Esophagus squamous epithelium (tissue), 4 donors: ENCODE data around the gene COG2.

Experiments used
- CTCF ChIP-seq, 6 experiments: fragments of 450-650 bp in 4 of 6; fragments of 200-600 bp in 2 of 6; sonication (generic) in 2 of 6; IDR thresholded peaks; one replicate each; pipeline ENCODE4 v1.5.1; 2016 to 2019; ENCODE audit warnings: antibody characterized with exemption in 6 of 6, mild to moderate bottlenecking in 4 of 6, moderate library complexity in 4 of 6
- POLR2A ChIP-seq, 4 donors: fragments of 450-650 bp; IDR thresholded peaks; one replicate each; pipeline ENCODE4 v1.6.1; 2017; ENCODE audit warnings: antibody characterized with exemption in 4 of 4, mild to moderate bottlenecking in 4 of 4, moderate library complexity in 3 of 4

DNA sequence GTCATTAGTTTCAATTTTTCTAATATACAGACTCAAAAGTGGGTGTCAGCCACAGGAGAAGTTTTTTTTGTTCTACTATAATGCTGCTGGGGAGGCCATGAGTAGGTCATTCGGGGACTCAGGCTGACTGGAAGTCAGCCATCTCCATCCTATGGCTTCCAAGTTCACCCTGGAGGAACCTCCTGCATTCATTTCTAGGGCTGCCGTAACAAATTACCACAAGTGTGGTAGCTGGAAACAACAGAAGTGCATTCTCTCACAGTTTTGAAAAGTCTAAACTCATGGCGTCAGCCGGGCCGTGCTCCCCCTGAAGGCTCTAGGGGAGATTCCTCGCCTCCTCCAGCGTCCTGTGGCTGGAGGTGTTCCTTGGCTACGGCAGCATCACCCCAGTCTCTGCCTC lies 53.9 kb downstream of the COG2 start:
- TF ChIP-seq POLR2A (IDR thresholded peaks at IDR 0.05) = no peak
- no peak for TF ChIP-seq CTCF (IDR thresholded peaks at IDR 0.05)
